Fibroblast of lung (primary cell): ENCODE results near the gene ZCCHC14.

Experiments
- CTCF ChIP-seq, 2 donors: IDR thresholded peaks in 1 of 2; conservative IDR thresholded peaks in 1 of 2; 1 replicate in 1 of 2; 2 replicates in 1 of 2; pipeline ENCODE4 v1.5.1; 2011 to 2012; ENCODE audit warnings: low read length in 2 of 2, control low read depth in 1 of 2, inconsistent platforms in 1 of 2, low read depth in 1 of 2, mild to moderate bottlenecking in 1 of 2
- EZH2 ChIP-seq: IDR thresholded peaks from 2 replicates; pipeline ENCODE4 v1.5.1; 2012; ENCODE audit warnings: low read length, control low read depth, mild to moderate bottlenecking; ENCODE audit errors: missing control alignments

- TF ChIP-seq CTCF (conservative IDR thresholded peaks at IDR 0.05 in 1 of 2, IDR thresholded peaks at IDR 0.05 in 1 of 2; ENCODE audit: low read depth in 1 of 2, low read length in 2 of 2) (no peak), EZH2 (no peak)
These were observed 36.1 kb upstream of the ZCCHC14 start for GRCh38 chr16:87528690-87529579.
